Measurements from ENCODE around the gene MYO7B. TPM values are rescaled to one million over a fixed set of nuclear protein-coding genes. Genes with fewer than 3 reads are reported as not detected.

The MYO7B gene
- total RNA-seq, 1 donor from 2014 or later, result 5.2 TPM

GRCh38 chr2:127586746-127587295 is 51.3 kb downstream of the MYO7B start:
- no peaks in the 10 kb centered on the region for H3K36me3 ChIP-seq
- no peak for DNase-seq
- H3K4me1 ChIP-seq, result no peaks in the 10 kb centered on the region
- H3K4me3 ChIP-seq, result no peak overlapping the region
- ATAC-seq, result no peak
- TF ChIP-seq CTCF (IDR thresholded peaks at IDR 0.05), result no peak
- H3K27ac ChIP-seq, result no peak overlapping the region
- H3K9me3 ChIP-seq, result no peaks in the 10 kb centered on the region
- intact Hi-C loops (cut with DNase I), result no loop called here
- H3K27me3 ChIP-seq (ENCODE audit: low read depth), result no peaks in the 10 kb centered on the region

- intact Hi-C loops (cut with DNase I), result no loop called here
- Histone ChIP-seq H3K36me3 (no peaks in the 10 kb centered on the region), H3K4me1 (no peaks in the 10 kb centered on the region), H3K4me3 (no peak overlapping the region), H3K27me3 (ENCODE audit: low read depth) (no peaks in the 10 kb centered on the region), H3K27ac (no peak overlapping the region), H3K9me3 (no peaks in the 10 kb centered on the region)
- DNase-seq (no peak), ATAC-seq (no peak)
- no peak for TF ChIP-seq CTCF (IDR thresholded peaks at IDR 0.05)
Observed at GRCh38 chr2:127588241-127588640, 52.8 kb downstream of the MYO7B start.

GRCh38 chr2:127589358-127589757 is 53.9 kb downstream of the MYO7B start:
- Histone ChIP-seq H3K27ac (no peak overlapping the region), H3K27me3 (ENCODE audit: low read depth) (no peaks in the 10 kb centered on the region), H3K9me3 (no peaks in the 10 kb centered on the region), H3K4me3 (no peak overlapping the region), H3K36me3 (no peaks in the 10 kb centered on the region), H3K4me1 (no peaks in the 10 kb centered on the region)
- intact Hi-C loops (cut with DNase I), result no loop called here
- no peak for DNase-seq
- ATAC-seq, result no peak
- no peak for TF ChIP-seq CTCF (IDR thresholded peaks at IDR 0.05)

- TF ChIP-seq CTCF (IDR thresholded peaks at IDR 0.05), result no peak
- Histone ChIP-seq H3K4me1 (no peaks in the 10 kb centered on the region), H3K27ac (no peak overlapping the region), H3K4me3 (no peak overlapping the region), H3K36me3 (no peaks in the 10 kb centered on the region), H3K9me3 (no peaks in the 10 kb centered on the region), H3K27me3 (ENCODE audit: low read depth) (no peaks in the 10 kb centered on the region)
- ATAC-seq (no peak), DNase-seq (no peak)
- intact Hi-C loops (cut with DNase I), result no loop called here
Observed at GRCh38 chr2:127589841-127590240, 54.4 kb downstream of the MYO7B start.

- intact Hi-C loops (cut with DNase I), result no loop called here
- Histone ChIP-seq H3K9me3 (no peaks in the 10 kb centered on the region), H3K27ac (no peak overlapping the region), H3K4me3 (no peak overlapping the region), H3K4me1 (no peaks in the 10 kb centered on the region), H3K36me3 (no peaks in the 10 kb centered on the region), H3K27me3 (ENCODE audit: low read depth) (no peaks in the 10 kb centered on the region)
- no peak for TF ChIP-seq CTCF (IDR thresholded peaks at IDR 0.05)
- ATAC-seq, result no peak
- no peak for DNase-seq
Observed at GRCh38 chr2:127590386-127591190, 55.1 kb downstream of the MYO7B start.
